Large intestine (tissue), 3 donors: ENCODE measurements around the gene SLC25A36. TPM values are rescaled to one million over a fixed set of nuclear protein-coding genes. Genes with fewer than 3 reads are reported as not detected.
"Not testable (repeated sequence)": the region's sequence is repeated elsewhere in the genome, so short reads cannot be mapped to it uniquely, and the experiment has no call there.

Experiments
- DNase-seq, 2 donors: peaks; one replicate each; pipeline versions ENCODE4 v3.0.0 to v3.0.0-alpha.2; 2013
- H3K27ac ChIP-seq: one replicate; pipeline ENCODE4 v1.5.1; 2013; ENCODE audit warnings: low read length
- H3K27me3 ChIP-seq: 2 replicates; pipeline ENCODE4 v1.6.1; 2013; ENCODE audit warnings: low read length; ENCODE audit not compliant: control insufficient read depth, insufficient read depth
- H3K36me3 ChIP-seq: 2 replicates; pipeline ENCODE4 v1.6.1; 2013; ENCODE audit warnings: low read length; ENCODE audit not compliant: control insufficient read depth, insufficient read depth
- H3K4me1 ChIP-seq: one replicate; pipeline ENCODE4 v1.6.1; 2013; ENCODE audit warnings: low read length; ENCODE audit not compliant: control insufficient read depth, insufficient read depth
- H3K4me3 ChIP-seq: one replicate; pipeline ENCODE4 v1.5.1; 2013; ENCODE audit warnings: low read length
- H3K9me3 ChIP-seq: one replicate; pipeline ENCODE4 v1.6.1; 2013; ENCODE audit warnings: mild to moderate bottlenecking, low read depth, low read length, moderate library complexity; ENCODE audit not compliant: control insufficient read depth
- WGBS: methylation state at CpG from one replicate; pipeline ENCODE4 v1.1.5; 2013; ENCODE audit warnings: low lambda C conversion rate; ENCODE audit not compliant: insufficient coverage; 5-methylcytosine and 5-hydroxymethylcytosine counted together
- polyA plus RNA-seq: library from polyadenylated mRNA; unstranded; fragments of 120-200 nt; gene quantifications from one replicate; pipeline ENCODE4 v1.2.1, GENCODE V29; 2013

The SLC25A36 gene
- polyA plus RNA-seq, 1 donor, result 112 TPM

DNA sequence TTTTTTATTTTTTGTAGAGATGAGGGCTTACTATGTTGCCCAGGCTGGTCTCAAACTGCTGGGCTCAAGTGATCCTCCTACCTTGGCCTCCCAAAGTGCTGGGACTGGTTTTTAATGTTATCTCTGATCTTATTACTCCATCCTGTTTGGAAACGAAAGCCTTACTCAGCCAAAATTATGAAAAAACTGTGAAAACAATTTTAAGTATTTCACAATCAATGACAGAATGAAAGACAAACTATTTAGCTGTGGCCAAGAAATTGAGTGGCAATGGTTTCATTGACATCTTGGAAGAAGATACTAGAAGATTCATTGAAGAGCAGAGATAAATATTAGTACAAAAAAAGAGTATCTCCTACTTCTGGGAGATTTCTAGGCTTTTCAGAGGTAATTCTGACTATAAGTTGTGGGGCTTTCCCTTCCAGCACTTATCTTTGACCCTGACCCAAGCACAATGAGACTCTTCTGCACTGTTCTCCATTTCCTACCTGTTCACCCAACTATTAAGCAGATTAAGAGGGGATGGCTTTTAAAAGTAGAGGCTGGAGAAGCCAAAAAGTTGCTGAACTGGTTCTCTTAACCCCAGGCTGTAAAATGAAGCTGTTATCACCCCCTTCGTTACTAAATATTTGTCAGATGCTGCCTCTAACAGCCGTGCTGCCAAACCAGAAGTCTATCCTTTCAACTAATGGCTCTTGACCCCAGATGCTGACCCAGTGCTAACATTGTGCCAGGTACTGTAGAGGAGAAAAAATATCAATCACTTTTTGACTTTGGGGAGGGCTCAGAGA, 14.2 kb upstream of the SLC25A36 start:
- no peak for DNase-seq
- no CpG with 5 or more reads among the region's 3 CpGs for WGBS
- Histone ChIP-seq H3K9me3 (no peaks in the 10 kb centered on the region), H3K4me1 (no peaks in the 10 kb centered on the region), H3K27ac (no peak overlapping the region), H3K36me3 (no peaks in the 10 kb centered on the region), H3K27me3 (no peaks in the 10 kb centered on the region), H3K4me3 (no peak overlapping the region)

DNA sequence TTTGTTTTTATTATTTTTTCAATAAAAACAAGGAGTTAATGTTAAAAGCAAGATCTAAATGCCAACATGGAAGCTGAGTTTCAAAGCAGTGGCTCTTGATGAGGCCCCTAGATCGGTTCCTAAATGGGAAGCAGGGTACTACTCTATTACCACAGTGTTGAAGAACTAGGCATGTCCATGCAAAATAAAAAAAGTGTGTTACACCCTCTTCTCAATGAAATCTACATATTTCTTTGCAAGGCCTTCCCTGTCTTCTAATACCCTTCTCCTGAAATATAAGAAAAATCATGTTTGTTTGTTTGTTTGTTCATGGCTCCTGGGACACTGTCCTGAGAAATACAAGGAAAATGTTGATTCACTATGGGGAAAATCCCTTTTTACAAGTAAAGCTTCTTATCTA, 12.2 kb upstream of the SLC25A36 start:
- no peaks in the 10 kb centered on the region for H3K4me1 ChIP-seq
- no peak overlapping the region for H3K27ac ChIP-seq

DNA sequence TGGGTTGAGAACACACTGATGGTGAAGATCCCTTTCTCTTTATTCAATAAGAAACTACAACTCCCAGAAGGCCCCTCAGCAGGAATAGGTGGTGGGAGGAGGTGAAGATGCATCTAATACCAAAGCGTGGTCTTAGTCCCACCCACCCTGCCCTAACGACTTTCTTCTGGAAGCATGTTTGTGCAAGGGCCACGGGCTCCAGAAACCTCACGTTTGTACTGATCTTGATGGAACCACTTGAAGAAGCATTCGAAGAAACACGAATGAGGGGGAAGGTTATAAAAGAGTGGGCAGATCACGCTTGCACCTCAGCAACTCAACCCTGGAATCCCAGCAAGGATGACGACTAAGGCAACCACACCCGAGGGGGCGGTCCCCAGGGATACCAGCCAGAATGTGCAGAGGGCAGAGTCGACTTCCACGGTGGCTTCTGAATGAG, 10.6 kb upstream of the SLC25A36 start:
- Histone ChIP-seq H3K27ac (no peak overlapping the region), H3K27me3 (no peaks in the 10 kb centered on the region), H3K4me1 (no peaks in the 10 kb centered on the region), H3K36me3 (no peaks in the 10 kb centered on the region), H3K4me3 (no peak overlapping the region), H3K9me3 (no peaks in the 10 kb centered on the region)
- no CpG with 5 or more reads among the region's 12 CpGs for WGBS
- peak; percentile 31 to 38 for DNase-seq

More for the DNA sequence above, 12.2 kb upstream of the SLC25A36 start:
- Histone ChIP-seq H3K36me3 (no peaks in the 10 kb centered on the region), H3K9me3 (no peaks in the 10 kb centered on the region), H3K27me3 (no peaks in the 10 kb centered on the region), H3K4me3 (no peak overlapping the region)
- no CpG with 5 or more reads among the region's 1 CpG for WGBS
- DNase-seq, result no peak

DNA sequence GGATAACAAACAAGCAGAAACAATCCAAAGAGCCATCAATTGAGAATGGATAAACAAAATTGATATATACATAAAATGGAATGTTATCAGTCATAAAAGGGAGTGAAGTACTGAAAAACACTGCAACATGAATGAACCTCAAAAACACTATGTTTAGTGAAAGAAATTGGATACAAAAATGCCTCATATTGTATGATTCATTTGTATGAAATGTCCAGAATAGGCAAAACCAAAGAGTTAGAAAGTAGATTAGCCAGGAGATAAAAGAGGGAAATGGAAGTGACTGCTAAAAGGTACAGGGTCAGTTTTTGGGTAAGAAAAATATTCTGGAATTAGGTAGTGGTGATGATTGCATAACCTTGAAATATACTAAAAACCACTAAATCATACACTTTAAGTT, 9.8 kb upstream of the SLC25A36 start:
- no peaks in the 10 kb centered on the region for H3K27me3 ChIP-seq
- H3K4me1 ChIP-seq, result no peaks in the 10 kb centered on the region
- no peak overlapping the region for H3K27ac ChIP-seq
- DNase-seq, result no peak
- no peak overlapping the region for H3K4me3 ChIP-seq
- H3K9me3 ChIP-seq, result no peaks in the 10 kb centered on the region
- H3K36me3 ChIP-seq, result no peaks in the 10 kb centered on the region

DNA sequence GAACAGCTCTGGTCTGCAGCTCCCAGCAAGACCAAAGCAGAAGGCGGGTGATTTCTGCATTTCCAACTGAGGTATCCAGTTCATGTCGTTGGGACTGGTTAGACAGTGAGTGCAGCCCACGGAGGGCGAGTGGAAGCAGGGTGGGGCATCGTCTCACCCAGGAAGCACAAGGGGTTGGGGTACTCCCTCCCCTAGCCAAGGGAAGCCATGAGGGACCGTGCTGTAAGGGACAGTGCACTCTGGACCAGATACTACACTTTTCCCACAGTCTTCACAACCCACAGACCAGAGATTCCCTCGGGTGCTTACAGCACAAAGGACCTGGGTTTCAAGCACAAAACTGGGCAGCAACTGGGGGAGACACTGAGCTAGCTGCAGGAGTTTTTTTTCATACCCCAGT, 8.5 kb upstream of the SLC25A36 start:
- H3K4me3 ChIP-seq, result no peak overlapping the region
- no CpG with 5 or more reads among the region's 7 CpGs for WGBS
- H3K27me3 ChIP-seq, result no peaks in the 10 kb centered on the region
- DNase-seq, result no peak
- no peaks in the 10 kb centered on the region for H3K36me3 ChIP-seq
- no peaks in the 10 kb centered on the region for H3K9me3 ChIP-seq
- no peaks in the 10 kb centered on the region for H3K4me1 ChIP-seq
- no peak overlapping the region for H3K27ac ChIP-seq

DNA sequence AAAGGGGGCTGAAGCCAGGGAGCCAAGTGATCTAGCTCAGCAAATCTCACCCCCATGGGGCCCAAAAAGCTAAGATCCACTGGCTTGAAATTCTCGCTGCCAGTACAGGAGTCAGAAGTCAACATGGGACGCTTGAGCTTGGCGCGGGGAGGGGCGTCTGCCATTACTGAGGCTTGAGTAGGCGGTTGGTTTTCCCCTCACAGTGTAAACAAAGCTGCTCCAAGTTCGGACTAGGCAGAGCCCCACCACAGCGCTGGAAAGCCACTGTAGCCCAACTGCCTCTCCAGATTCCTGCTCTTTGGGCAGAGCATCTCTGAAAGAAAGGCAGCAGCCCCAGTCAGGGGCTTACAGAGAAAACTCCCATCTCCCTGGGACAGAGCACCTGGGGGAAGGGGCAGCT, 8.1 kb upstream of the SLC25A36 start:
- WGBS, result no CpG with 5 or more reads among the region's 8 CpGs
- Histone ChIP-seq H3K4me3 (no peak overlapping the region), H3K9me3 (no peaks in the 10 kb centered on the region), H3K27me3 (no peaks in the 10 kb centered on the region), H3K36me3 (no peaks in the 10 kb centered on the region), H3K27ac (no peak overlapping the region), H3K4me1 (no peaks in the 10 kb centered on the region)
- no peak for DNase-seq

DNA sequence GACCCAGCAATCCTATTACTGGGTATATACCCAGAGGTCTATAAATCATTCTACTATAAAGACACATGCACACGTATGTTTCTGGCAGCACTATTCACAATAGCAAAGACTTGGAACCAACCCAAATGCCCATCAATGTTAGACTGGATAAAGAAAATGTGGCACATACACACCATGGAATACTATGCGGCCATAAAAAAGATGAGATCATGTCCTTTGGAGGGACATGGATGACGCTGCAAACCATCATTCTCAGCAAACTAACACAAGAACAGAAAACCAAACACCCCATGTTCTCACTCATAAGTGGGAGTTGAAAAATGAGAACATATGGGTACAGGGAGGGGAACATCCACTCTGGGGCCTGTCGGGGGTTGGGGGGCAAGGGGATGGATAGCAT, 2.3 kb upstream of the SLC25A36 start:
- not testable (repeated sequence) for H3K27ac ChIP-seq
- no CpG with 5 or more reads among the region's 4 CpGs for WGBS

DNA sequence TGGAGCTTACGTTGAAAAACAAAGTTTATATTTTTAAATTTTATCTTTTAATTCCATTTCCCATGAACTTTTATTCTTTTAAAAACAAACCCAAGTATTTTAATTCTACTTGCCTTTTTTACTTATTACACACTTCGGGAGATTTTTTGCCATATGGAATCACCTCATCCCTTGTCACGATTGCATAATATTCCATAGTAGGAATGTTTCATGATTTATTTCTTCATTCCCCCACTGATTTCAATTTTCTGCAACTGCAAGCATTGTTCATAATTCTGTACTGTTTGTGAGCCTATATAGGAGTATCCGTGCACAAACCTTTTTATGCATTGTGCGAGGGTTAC, 574 bp upstream of the SLC25A36 start:
- Histone ChIP-seq H3K4me3 (peak overlapping the region; percentile 98), H3K27me3 (no peaks in the 10 kb centered on the region)
- 88% methylated on average over 3 of the region's 5 CpGs for WGBS

More for the DNA sequence above, 2.3 kb upstream of the SLC25A36 start:
- not testable (repeated sequence) for H3K9me3 ChIP-seq, H3K4me3 ChIP-seq, H3K36me3 ChIP-seq, DNase-seq, H3K4me1 ChIP-seq, H3K27me3 ChIP-seq

DNA sequence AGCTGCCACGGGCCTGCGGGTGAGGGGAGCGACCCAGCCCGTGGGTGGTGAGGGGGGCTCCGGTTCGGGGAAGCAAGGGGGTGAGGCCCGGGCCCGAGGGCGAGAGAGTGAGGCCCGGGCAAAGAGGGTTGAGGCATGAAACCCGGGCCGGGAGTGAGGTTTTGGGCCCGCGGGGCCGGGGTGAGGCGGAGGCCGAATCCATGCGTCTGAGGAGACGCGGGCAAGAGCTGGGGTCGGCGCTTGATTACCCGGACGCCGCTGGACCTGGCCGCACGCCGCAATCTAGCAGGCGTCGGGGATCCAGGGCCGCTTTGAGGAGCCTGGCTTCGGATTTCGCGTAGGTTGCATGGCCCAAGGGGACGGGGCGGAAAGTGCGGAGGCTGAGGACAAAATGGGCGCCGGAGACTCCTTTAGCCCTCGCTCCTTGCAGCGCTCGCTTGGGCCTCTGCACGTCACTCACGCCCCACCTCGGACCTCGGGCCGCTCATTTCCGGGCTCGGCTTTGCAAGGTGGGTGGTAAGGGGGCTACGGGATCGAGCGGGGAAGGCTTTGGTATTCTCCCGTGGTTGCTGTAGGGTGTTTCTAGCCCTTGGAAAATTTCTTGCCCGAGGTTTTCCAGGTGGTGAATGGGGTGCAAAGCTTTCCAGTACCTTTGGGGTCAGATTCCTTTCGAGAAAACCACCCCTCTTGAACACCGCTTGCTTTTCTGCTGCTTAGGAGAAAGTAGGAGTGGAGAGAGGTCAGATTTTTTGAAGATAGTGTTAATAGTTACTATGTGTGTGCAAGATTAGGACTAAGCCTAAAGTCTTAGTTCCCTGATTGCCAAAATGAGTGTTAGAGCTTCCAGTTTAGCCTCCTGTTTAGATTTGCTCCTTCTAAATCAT, 827 bp downstream of the SLC25A36 start:
- no CpG with 5 or more reads among the region's 56 CpGs for WGBS
- no peaks in the 10 kb centered on the region for H3K36me3 ChIP-seq
- peak; percentile 70 to 87 for DNase-seq
- H3K9me3 ChIP-seq, result no peaks in the 10 kb centered on the region
- peak overlapping the region; percentile 98 for H3K4me3 ChIP-seq
- H3K4me1 ChIP-seq, result peaks cover 11% of the 10 kb centered on the region
- H3K27ac ChIP-seq, result peak overlapping the region; percentile 99
- H3K27me3 ChIP-seq, result no peaks in the 10 kb centered on the region

More for the DNA sequence above, 574 bp upstream of the SLC25A36 start:
- Histone ChIP-seq H3K9me3 (no peaks in the 10 kb centered on the region), H3K4me1 (peaks cover 7% of the 10 kb centered on the region), H3K27ac (peak overlapping the region; percentile 99), H3K36me3 (no peaks in the 10 kb centered on the region)
- DNase-seq, result no peak

DNA sequence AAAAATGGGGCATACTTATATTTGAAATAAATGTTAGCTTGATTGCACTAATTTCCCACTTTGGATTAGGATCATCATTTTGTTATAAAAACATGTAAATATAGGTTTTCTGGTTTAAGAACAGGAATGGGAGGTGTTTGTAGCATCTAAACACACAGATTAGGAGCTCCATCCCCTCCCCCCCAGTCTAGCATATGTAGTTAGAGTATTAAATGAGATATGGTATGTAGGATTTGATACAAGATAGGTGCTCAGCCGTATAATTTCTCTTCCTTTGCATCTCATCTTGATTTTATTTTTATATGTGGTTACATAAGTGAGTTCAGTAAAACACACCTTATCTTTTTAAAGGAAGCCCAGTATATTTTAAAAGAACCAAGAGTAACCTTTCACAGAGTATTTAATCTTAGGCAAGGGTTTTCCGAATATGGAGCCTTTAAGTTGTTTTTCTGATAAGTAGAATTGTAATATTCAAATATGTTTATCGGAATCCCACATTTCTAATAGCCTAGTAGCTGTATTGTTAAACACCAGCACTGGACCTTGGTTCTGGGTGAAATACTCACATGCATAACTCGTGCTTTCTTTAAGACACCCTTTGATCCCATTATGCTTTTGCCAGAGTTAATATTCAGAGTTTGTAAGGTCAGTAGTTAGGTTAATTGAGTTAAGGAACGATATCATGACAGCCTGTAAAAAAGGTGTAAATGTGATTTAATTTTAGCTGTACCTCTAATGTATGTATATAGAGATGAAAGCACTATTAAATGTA, 2.3 kb downstream of the SLC25A36 start:
- peak; percentile 60 to 86 for DNase-seq
- H3K4me1 ChIP-seq, result peaks cover 11% of the 10 kb centered on the region
- peaks cover 4% of the 10 kb centered on the region for H3K36me3 ChIP-seq
- WGBS, result 43% methylated on average over 1 of the region's 5 CpGs
- H3K9me3 ChIP-seq, result no peaks in the 10 kb centered on the region
- peak overlapping the region; percentile 98 for H3K4me3 ChIP-seq
- H3K27ac ChIP-seq, result peak overlapping the region; percentile 99
- H3K27me3 ChIP-seq, result no peaks in the 10 kb centered on the region
